ENCODE measurements around the gene ZSWIM9.

The ZSWIM9 gene

GRCh38 chr19:48169939-48170803 lies at the start of gene ZSWIM9, which contains the start of gene LIG1:
Gene ZSWIM9, plus strand, starts transcription at chr19:48170680. Its CDS starts 1,123 bp downstream, at chr19:48171803.
Gene LIG1, minus strand, starts transcription at chr19:48170344. Its CDS starts 4,778 bp downstream, at chr19:48165566.
- peak; percentile 80 for DNase-seq (ENCODE audit: low read depth, low spot score)

GRCh38 chr19:48121066-48121465 lies 49.4 kb upstream of the ZSWIM9 start:
- DNase-seq (ENCODE audit: low read depth, low spot score): no peak

- no peak for DNase-seq (ENCODE audit: low read depth, low spot score)
Observed at GRCh38 chr19:48121909-48122371, 48.5 kb upstream of the ZSWIM9 start.

- no peak for DNase-seq (ENCODE audit: low read depth, low spot score)
Observed at GRCh38 chr19:48122421-48122820, 48.1 kb upstream of the ZSWIM9 start.

- no peak for DNase-seq (ENCODE audit: low read depth, low spot score)
Observed at GRCh38 chr19:48123907-48124651, 46.4 kb upstream of the ZSWIM9 start.

GRCh38 chr19:48127561-48127960 lies 42.9 kb upstream of the ZSWIM9 start:
- no peak for DNase-seq (ENCODE audit: low read depth, low spot score)

GRCh38 chr19:48133094-48133493 lies 37.4 kb upstream of the ZSWIM9 start:
- DNase-seq (ENCODE audit: low read depth, low spot score): no peak

GRCh38 chr19:48135411-48135810 lies 35.1 kb upstream of the ZSWIM9 start:
- DNase-seq (ENCODE audit: low read depth, low spot score): no peak

GRCh38 chr19:48136547-48136946 lies 33.9 kb upstream of the ZSWIM9 start:
- no peak for DNase-seq (ENCODE audit: low read depth, low spot score)

GRCh38 chr19:48137411-48137810 lies 33.1 kb upstream of the ZSWIM9 start:
- DNase-seq (ENCODE audit: low read depth, low spot score): no peak

- DNase-seq (ENCODE audit: low read depth, low spot score): no peak
Observed at GRCh38 chr19:48139053-48139452, 31.4 kb upstream of the ZSWIM9 start.

- DNase-seq (ENCODE audit: low read depth, low spot score): no peak
Observed at GRCh38 chr19:48147597-48148175, 22.8 kb upstream of the ZSWIM9 start.

- no peak for DNase-seq (ENCODE audit: low read depth, low spot score)
Observed at GRCh38 chr19:48148576-48148975, 21.9 kb upstream of the ZSWIM9 start.

GRCh38 chr19:48149430-48149829 lies 21.1 kb upstream of the ZSWIM9 start:
- no peak for DNase-seq (ENCODE audit: low read depth, low spot score)

GRCh38 chr19:48152551-48152950 lies 17.9 kb upstream of the ZSWIM9 start:
- no peak for DNase-seq (ENCODE audit: low read depth, low spot score)

GRCh38 chr19:48154003-48154402 lies 16.5 kb upstream of the ZSWIM9 start:
- DNase-seq (ENCODE audit: low read depth, low spot score): no peak

GRCh38 chr19:48158210-48158790 lies 12.2 kb upstream of the ZSWIM9 start:
- DNase-seq (ENCODE audit: low read depth, low spot score): no peak

GRCh38 chr19:48168689-48169088 lies 1.8 kb upstream of the ZSWIM9 start:
- no peak for DNase-seq (ENCODE audit: low read depth, low spot score)

- DNase-seq (ENCODE audit: low read depth, low spot score): no peak
Observed at GRCh38 chr19:48169578-48169938, 922 bp upstream of the ZSWIM9 start.

- no peak for DNase-seq (ENCODE audit: low read depth, low spot score)
Observed at GRCh38 chr19:48170817-48171347, 402 bp downstream of the ZSWIM9 start.

GRCh38 chr19:48171710-48172109 lies 1.2 kb downstream of the ZSWIM9 start:
- DNase-seq (ENCODE audit: low read depth, low spot score): no peak
